Stimulated activated CD8-positive, alpha-beta memory T cell treated with anti-CD3 and anti-CD28 coated beads, Interleukin-4, amount 100 ng/mL, for 1 hour (primary cell): ENCODE measurements around the gene CAMKK2.
"Not testable (repeated sequence)": the region's sequence is repeated elsewhere in the genome, so short reads cannot be mapped to it uniquely, and the experiment has no call there.

Experiments
- DNase-seq, 2 donors: peaks; one replicate each; pipeline ENCODE4 v3.0.0-alpha.2; 2020; ENCODE audit warnings: low read depth in 2 of 2, low spot score in 1 of 2

Gene CAMKK2

DNA sequence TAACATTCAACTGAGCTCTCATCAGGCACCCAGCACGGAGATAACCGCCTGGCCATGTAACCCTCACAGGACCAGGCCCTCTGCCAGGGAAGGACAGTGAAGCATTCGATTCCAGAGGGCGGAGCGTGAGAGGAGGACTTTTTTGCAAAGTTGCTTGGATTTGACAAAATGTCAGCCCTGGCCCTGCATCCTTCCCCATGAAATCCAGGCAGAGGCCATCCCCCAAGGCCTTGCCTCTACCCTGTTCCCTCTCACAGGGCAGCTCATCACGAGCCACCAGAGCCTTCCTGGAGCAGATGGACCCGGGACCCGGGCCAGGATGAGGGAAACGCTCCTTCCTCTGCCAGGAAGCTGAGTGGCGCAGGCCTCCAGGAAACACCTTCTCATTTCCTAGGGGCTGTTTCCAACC, 17.0 kb downstream of the CAMKK2 start:
- no peak for DNase-seq

DNA sequence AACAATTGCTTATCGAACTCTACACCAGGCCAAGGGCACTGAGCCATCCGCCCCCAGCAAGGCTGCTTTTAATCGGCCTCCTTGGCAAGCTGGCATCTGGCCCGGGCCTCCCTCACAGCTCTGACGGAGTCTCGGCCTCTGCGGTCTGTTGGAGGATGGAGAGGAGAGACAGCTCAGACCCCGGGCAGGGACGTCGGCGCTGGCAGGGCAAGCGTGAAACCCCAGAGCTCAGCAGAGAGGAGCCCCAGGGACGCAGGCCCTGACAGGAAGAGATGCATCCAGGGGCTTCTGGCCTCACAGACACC, 17.5 kb downstream of the CAMKK2 start:
- DNase-seq, result no peak

DNA sequence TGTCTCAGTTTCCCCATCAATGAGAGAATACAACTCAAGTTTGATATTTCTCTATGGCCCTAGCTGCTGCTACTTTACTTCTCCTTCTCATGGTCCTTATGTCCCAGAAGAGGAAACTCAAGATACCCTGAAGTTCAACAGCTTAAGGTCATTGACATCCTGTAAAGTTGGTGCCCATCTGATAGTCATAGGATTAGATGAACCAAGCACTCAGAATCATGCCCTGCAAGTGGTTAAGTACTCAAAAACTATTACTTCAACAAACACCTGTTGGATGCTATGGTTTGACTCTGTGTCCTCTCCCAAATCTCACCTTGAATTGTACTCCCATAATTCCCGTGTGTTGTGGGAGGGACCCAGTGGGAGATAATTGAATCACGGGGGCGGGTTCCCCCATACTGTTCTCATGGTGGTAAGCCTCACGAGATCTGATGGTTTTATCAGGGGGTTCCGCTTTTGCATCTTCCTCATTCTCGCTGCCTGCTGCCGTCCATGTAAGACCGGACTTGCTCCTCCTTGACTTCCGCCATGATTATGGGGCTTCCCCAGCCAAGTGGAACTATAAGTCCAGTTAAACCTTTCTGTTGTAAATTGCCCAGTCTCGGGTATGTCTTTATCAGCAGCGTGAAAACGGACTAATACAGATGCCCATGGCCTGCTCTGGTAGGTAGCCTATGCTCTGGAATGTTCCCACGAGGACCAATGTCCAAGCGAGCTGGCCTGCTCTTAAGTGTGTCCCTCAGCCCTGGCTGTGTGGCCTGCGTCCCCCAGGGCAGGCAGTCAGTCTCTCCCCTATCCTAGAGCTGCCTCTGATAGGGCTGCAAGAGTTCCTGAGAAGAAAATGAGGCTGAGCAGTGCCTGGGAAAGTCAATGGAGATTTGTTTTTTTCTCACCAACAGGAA, 18.1 kb downstream of the CAMKK2 start:
- no peak for DNase-seq

DNA sequence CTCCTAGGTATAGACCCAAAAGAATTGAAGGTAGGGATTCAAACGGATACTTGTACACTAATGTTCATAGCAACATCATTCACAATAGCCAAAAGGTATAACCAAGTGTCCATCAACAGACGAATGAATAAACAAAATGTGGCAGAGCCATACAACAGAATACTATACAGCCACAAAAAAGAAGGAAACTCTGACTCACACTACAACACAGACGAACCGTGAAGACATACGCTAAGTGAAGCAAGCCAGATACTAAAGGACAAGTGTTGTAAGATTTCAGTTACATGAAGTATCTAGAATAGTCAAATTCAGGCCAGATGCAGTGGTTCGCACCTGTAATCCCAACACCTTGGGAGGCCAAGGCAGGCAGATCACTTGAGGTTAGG, 19.1 kb downstream of the CAMKK2 start:
- DNase-seq, result no peak

DNA sequence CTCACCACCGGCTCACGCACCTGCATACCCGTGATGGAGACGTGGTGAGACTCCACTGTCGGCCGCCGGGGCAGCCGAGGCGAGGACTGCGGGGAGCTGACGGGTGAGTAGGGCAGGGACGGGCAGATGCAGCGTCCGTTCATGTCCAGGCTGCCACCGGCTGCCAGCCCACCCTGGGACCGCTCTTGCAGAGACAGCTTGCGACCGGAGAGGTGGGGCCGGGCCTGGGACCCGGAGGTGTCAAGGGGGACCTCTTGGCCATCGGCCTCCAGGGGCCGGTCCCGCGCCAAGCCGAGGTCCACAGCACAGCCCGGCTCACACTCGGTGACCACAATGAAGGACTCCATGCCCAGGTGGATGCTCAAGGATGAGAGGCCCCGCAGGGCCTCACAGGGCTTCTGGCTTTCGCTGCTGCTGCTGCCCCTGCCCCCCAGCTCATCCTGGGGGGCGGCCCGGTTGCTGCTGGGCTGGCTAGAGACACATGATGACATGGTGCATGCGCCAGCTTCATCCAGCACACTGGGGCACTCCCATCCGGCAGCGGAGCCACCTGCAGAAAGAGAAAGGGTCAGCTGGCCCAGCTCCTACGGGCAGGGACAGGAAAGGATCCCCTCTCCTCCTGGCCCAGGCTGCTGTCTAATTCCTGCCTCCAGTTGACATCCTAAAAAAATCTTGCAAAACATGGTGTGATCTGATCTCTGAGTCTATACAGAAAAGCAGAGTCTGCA, 22.3 kb downstream of the CAMKK2 start:
- DNase-seq, result no peak

DNA sequence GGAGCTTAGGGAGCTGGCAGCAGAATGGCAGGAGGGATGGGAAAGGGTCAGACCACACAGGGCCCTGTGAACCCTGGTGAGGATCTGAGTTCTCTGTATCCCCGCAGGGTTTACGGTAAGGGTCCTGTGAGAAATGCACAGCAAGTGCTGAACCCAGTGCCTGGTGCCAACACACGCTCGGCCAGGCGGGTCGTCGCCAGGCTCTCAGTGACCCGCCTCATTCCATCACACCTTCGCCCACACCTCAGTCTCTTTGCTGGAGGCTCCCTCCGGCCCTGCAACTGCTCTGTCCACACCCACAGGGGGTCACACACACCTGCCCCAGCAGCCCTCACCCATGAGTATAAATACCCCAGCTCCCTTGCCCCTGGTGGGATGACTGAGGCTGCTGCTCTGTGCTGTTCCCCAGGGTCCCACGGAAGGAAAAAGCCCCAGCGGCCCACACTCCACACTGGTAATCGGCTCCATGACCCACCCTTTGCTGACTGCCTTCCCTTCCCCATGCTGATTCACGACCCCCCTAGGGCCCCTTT, 23.1 kb downstream of the CAMKK2 start:
- no peak for DNase-seq

DNA sequence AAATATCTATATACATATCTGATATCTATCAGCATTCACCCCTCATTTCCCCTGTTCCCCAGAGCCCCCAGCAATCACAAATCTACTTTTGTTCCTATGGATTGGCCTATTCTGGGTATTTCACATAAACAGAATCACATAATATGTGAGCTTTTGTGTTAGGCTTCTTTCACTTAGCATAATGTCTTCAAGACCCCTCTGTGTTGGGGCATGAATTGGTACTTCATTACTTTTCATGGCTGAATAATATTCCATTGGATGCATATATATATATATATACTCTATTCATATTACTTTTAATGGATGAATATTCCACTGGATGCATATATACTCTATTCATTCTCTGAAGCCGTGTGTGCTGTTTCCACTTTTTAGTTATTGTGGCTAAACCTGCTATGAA, 28.7 kb downstream of the CAMKK2 start:
- DNase-seq, result no peak

DNA sequence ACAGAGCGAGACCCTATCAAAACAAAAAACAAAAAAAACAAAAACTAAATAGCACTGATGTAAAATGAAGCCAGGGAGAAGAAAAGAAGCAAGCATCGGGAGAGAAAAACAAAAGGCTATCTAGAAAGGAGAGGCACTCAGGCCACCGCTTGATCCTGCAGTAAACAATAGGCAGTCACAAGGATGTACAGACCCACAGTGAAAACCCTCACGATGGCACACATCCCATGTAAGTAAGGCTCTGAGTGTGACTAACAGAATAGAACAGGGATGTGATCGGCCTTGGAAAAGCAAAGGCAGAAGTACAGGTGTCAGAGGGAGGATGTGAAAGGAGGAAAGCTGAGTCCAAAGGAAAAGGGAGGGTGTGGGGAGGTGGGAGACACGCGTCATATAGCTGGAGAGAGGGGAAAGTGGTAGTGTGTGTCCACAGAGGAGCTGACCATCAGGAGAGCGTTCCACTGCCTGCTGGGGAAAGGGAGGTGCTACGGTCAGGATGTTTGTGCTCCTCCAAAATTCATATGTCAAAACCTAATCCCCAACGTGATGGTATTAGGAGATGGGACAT, 31.5 kb downstream of the CAMKK2 start:
- no peak for DNase-seq

DNA sequence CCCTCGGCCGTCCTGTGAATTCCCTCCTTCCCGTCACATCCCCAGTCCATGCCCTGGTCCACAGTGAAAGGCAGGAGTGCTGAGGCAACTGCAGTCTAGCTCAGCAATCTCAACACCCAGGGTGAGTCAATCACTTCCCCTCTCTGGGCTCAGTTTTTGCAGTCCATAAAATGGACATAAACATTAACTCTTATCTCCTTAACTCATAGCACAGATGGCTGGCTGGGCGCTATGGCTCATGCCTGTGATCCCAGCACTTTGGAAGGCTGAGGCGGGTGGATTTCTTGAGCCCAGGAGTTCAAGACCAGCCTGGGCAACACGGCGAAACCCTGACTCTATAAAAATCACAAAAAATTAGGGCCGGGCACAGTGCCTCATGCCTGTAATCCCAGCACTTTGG, 32.4 kb downstream of the CAMKK2 start:
- DNase-seq, result no peak

DNA sequence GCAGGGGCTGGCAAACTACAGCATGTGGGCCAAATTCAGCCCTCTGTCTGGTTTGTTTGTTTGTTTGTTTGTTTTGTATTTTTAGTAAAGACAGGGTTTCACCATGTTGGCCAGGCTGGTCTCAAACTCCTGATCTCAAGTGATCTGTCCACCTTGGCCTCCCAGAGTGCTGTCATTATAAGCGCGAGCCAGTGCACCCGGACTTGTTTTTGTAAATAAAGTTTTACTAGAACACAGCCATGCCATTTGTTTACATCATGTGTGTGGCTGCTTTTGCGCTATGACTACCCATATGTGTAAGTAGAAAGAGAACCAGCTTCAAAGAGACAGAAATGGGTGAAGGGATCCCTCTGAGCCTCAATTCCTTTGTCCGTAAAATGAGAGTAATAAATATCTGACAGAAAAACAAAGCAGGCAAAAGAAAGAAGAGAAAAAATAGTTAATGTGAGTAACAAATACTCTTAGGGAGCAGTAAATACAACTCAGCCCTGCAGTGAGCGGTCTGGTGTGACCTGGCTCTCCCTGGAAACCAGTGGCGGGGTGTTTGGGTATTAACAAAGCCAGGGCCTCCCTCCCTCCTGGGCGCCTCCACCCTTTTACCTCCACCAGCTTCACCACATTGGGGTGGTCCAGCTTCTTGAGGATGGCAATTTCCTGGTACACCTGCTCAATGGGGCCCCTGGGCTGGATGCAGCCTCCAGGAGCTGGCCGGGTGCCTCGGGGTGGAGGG, 33.1 kb downstream of the CAMKK2 start:
- no peak for DNase-seq

DNA sequence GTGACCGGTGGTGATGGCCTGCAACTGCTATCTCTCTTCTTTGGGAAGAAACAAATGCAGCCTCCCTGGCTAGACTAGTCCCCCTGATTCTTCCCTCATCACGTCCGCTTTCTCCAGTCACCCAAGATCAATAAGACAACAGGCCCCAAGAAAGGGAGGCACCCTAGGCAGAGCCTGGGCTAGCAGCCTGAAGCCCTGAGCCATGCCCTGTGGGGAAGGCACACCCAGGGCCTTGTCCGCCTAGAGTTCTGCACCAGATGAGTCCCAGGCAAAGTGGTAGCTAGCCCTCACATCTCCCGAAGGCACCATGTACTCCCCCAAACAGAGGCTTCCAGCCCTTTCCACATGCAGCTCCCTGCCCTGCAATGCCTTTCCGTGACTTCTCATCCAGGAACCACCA, 35.1 kb downstream of the CAMKK2 start:
- no peak for DNase-seq

DNA sequence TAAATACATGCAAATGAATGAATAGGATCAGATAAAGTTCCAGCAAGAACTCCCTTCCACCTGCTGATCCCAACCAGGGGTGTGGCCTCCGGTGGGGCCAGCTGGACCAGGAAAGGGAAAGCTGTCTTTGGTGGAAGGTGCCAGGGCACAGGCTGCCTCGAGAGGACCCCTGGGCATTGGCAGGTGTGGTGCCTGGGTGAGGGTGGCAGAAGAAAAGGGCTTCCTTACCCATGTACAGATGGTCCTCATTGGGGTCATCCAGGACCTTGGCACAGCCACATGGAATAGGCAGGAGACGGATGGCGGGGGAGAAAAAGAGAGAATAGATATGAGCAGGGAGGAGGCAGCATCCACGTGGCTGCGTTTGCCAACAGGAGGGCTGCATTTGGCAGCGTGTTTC, 36.4 kb downstream of the CAMKK2 start:
- no peak for DNase-seq

DNA sequence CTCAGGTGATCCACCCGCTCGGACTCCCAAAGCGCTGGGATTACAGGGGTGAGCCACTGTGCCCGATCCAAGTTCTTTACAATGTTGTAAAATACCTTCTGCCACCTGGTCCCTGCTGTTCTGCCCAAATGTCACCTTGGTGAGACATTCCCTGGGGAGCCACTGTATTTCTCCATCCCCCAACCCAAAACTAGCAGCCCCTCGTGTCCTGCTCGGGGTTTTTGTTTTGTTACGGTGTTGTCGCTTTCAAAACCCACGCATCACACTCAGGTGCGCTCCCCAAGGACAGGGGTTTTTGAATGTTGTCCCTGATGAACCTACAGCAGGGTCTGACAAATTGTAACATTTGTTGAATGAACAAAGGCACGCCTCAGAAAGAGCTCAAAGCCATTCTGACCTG, 37.4 kb downstream of the CAMKK2 start:
- no peak for DNase-seq

DNA sequence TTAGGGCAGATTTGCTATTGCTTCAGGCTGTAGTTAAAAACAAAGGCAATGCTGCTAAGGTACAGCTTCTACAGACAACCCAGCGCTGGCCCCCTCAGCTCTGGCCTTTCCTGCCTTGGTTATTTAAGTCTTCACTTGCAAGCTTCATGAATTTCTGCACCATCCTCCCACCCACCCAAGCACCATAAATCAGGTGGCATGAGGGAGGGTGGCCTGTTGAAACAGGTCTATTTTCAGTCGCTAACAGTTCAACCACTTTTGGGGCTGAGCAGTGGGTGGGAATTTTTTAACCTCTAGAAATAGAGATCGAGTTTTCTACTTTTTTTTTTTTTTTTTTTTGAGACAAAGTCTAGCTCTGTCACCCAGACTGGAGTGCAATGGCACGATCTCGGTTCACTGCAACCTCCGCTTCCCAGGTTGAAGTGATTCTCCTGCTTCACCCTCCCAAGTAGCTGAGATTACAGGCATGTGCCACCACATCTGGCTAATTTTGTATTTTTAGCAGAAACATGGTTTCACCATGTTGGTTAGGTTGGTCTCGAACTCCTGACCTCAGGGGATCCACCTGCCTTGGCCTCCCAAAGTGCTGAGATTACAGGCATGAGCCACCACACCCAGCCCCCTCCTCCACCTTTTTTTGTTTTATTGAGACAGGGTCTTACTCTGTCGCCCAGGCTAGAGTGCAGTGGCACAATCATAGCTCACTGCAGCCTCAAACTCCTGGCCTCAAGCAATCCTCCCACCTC, 38.6 kb downstream of the CAMKK2 start:
- not testable (repeated sequence) for DNase-seq

DNA sequence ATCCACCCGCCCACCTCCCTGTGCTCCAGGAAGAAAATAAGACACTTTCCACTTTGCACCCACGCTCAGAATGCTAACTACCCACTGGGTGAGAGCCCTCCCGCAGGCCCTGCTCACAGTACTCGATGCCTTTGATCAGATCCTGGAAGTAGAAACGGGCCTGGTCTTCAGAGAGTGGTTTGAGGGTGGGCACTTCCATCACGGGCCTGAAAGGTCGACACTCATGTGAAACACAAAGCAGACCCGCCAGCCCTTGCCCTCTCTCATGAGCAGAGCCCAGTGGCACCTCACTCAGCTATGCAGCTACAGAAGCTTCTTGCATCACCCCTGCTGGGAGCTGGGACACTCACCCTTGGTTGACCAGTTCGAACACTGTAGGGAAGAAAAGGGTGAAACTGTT, 41.1 kb downstream of the CAMKK2 start:
- DNase-seq, result no peak

DNA sequence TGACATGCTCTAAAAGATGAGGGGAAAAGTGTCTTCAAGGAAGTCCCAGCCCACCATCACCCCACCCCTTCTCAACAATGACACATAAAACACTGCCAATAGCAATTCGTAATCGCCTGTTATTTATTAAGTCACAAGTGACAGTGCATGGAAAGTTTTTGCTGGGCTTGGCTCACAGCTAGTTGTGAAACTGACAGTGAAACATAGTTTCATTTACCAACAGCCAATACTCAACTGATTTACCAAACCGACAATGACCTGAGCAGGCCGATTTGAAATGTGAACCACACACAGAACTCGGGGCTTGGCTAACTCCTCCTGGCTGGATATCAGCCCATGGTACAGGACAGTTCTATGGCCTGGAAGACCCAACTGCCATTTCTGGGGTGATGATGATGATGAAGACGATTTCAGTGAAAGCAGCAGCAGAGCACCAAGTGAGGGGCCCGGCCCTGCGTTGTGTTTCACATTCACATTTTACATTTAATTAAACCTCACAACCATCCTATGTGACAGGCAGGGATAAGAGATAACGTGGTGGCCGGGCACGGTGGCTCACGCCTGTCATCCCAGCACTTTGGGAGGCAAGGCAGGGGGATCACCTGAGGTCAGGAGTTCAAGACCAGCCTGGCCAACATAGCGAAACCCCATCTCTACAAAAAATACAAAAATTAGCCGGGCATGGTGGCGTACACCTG, 42.7 kb downstream of the CAMKK2 start:
- no peak for DNase-seq

DNA sequence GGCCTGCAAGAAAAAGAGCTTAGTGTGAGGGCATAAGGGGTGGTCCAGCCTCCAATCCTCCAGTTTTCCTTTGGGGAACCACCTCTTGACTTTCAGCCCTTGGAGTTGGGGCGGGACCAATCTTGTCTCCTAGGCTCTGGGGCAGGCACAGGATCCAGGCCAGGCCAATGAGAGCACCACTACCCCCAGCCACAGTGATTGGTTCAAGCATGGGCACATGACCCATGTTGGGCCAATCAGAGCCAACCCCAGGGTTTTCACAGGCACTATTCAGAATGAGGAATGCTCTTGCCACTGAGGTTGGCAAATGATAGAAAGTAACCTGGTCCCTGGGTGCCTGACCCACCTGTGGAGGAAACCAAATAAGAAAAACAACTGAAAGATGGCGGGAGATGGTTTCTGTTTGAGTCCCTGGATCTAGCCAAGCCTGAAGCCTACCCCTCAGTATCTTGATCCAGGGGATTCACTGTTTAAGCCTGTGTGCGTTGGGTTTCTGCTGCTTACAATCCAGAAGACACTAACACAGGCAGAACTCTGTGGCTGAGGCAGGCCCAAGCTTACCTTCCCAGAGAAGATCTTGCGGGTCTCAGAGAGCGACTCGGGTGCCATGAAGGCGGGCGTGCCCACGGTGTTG, 43.7 kb downstream of the CAMKK2 start:
- DNase-seq, result no peak

DNA sequence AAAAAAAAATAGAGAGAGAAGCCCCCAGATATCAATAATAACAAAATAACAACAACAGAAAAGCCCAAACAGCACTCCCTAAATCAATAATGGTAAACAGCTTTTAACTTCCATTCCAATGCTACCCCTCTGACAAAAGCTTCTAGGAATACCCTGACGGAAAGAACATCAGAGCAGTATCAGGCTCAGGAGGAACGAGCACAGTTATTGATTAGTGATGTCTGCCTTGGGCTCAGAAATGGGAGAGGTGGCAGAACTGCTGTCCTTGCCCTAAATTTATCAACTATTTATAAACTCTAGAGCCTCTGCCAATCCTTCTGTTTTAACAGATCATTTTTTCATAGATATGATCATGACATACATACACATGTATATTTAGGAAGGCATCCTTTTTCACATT, 44.7 kb downstream of the CAMKK2 start:
- no peak for DNase-seq

DNA sequence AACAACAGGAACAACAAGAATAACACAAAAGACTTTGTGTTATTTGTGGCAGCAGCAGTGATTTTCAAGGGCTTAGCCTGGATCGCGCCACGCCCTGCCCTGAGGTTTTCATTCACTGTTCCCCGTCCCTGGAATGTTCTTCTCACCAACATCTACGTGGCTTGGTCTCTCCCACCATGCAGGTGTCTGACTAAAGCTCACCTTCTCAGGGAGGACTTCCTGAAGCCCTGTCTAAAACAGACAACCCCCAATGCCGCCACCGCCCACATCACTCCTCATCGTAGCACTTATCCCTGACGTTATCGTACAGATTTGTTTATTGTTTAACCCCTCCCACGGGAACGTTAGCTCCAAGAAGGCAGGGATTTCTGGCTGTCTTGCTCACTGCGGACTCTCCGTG, 46.1 kb downstream of the CAMKK2 start:
- no peak for DNase-seq

DNA sequence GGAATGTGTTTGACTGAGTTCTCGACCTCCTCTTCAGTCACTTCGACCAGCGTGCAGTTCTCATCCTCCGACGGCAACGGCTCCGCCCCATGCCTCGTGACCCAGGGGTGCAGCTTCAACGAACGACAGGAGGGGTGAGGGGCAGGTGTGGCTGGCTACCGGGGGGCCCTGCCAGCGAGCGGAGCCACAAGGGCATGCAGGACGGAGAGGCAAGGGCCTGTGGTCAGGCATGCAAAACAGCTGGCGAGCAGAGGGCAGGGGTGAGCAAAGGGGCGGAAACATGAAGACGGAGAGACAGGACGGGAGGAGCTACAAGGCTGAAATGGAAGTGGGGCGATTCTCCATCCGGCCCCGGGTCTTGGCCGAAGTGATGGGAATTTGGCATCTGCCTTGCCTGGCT, 47.9 kb downstream of the CAMKK2 start:
- DNase-seq, result no peak
